Thymus (tissue), 11 donors: ENCODE data around the gene TMEM132D. TPM values are rescaled to one million over a fixed set of nuclear protein-coding genes. Genes with fewer than 3 reads are reported as not detected.

ENCODE experiments used
- DNase-seq, 9 donors: peaks; one replicate each; pipeline ENCODE4 v3.0.0-alpha.2; 2013; ENCODE audit warnings: low spot score in 9 of 9, low read depth in 6 of 9, missing footprints in 1 of 9
- H3K27ac ChIP-seq, 2 donors: one replicate each; pipeline ENCODE4 v1.5.1; 2013; ENCODE audit warnings: control low read depth in 1 of 2, low read depth in 1 of 2, low read length in 1 of 2, mild to moderate bottlenecking in 1 of 2, moderate library complexity in 1 of 2
- H3K27me3 ChIP-seq, 2 donors: one replicate each; pipeline ENCODE4 v1.5.1; 2013; ENCODE audit warnings: low read length in 1 of 2; ENCODE audit not compliant: control insufficient read depth in 2 of 2, insufficient read depth in 1 of 2
- H3K36me3 ChIP-seq, 2 donors: one replicate each; pipeline ENCODE4 v1.5.1; 2013; ENCODE audit warnings: low read length in 1 of 2, mild to moderate bottlenecking in 1 of 2, moderate library complexity in 1 of 2; ENCODE audit not compliant: control insufficient read depth in 2 of 2, insufficient read depth in 2 of 2
- H3K4me1 ChIP-seq, 2 donors: one replicate each; pipeline ENCODE4 v1.5.1; 2013; ENCODE audit warnings: low read length in 2 of 2; ENCODE audit not compliant: control insufficient read depth in 2 of 2, insufficient read depth in 2 of 2
- H3K4me3 ChIP-seq, 2 donors: one replicate each; pipeline ENCODE4 v1.5.1; 2013; ENCODE audit warnings: low read length in 2 of 2, control low read depth in 1 of 2, mild to moderate bottlenecking in 1 of 2
- H3K9me3 ChIP-seq, 2 donors: one replicate each; pipeline ENCODE4 v1.5.1; 2013; ENCODE audit warnings: low read length in 1 of 2, mild to moderate bottlenecking in 1 of 2; ENCODE audit not compliant: control insufficient read depth in 2 of 2, insufficient read depth in 1 of 2
- WGBS: extraction: QIAGEN DNeasy Blood & Tissue Kit; methylation state at CpG from one replicate; pipeline ENCODE4 v1.1.7; 2013; 5-methylcytosine and 5-hydroxymethylcytosine counted together
- polyA plus RNA-seq: library from polyadenylated mRNA; stranded (reverse); fragments of 200-250 nt; gene quantifications from one replicate; pipeline ENCODE4 v1.2.3, GENCODE V29; 2013
- total RNA-seq: library from RNA; stranded (reverse); fragments of 120-200 nt; gene quantifications from one replicate; pipeline ENCODE4 v1.2.4, GENCODE V29; 2013
- donor health status: healthy.

TMEM132D gene
- total and polyA plus RNA-seq, 2 donors: 0.02 TPM; not detected in 1

GRCh38 chr12:129257524-129257923 lies 646.3 kb downstream of the TMEM132D start:
- no peak overlapping the region for H3K27ac ChIP-seq
- 78% methylated on average over 3 of the region's 3 CpGs for WGBS
- no peak overlapping the region for H3K4me3 ChIP-seq
- no peaks in the 10 kb centered on the region for H3K4me1 ChIP-seq
- H3K9me3 ChIP-seq: no peaks in the 10 kb centered on the region
- no peak for DNase-seq
- H3K36me3 ChIP-seq: no peaks in the 10 kb centered on the region
- no peaks in the 10 kb centered on the region for H3K27me3 ChIP-seq

DNA sequence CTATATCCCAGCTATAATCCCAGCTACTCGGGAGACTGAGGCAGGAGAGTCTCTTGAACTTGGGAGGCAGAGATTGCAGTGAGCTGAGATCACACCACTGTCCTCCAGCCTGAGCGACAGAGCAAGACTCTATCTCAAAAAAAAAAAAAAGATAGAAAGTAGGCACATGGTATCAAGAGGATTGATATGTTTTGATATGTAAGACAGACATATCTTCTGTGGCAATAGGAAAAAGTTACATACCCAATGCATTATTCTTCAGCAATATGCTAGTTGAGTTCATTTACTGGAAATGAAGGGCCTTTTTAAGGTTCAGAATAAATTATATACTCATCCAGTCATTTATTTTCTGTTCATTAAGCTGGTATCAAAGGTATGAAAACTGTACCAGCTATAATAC lies 657.2 kb downstream of the TMEM132D start:
- H3K4me1 ChIP-seq: no peaks in the 10 kb centered on the region
- DNase-seq: no peak
- peaks cover 0 to 7% of the 10 kb centered on the region in 2 donors for H3K9me3 ChIP-seq
- WGBS: 93% methylated on average over 2 of the region's 2 CpGs
- no peak overlapping the region for H3K4me3 ChIP-seq
- no peak overlapping the region for H3K27ac ChIP-seq
- H3K27me3 ChIP-seq: no peaks in the 10 kb centered on the region
- no peaks in the 10 kb centered on the region for H3K36me3 ChIP-seq

DNA sequence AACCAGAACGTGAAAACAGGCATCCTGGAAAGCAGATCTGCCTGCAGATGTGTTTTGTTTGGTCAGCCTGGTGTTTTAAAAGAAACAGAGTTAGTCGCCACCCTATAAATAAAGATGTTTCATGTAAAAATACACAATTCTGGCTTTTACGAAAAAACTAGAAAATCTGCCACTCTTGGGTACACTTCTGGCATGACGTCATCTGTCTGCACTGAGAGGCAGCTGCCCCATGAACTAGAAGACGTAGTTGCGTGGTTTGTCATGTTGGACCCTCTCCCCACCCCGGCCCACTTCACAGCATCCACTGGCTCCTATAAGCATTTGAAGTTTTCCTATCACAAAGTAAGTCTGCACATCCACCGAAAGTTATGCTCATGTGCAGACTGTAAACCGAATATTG lies 658.1 kb downstream of the TMEM132D start:
- no peak for DNase-seq
- Histone ChIP-seq H3K27me3 (no peaks in the 10 kb centered on the region), H3K9me3 (peaks cover 0 to 7% of the 10 kb centered on the region in 2 donors), H3K27ac (no peak overlapping the region), H3K4me1 (no peaks in the 10 kb centered on the region), H3K4me3 (no peak overlapping the region), H3K36me3 (no peaks in the 10 kb centered on the region)
- 91% methylated on average over 9 of the region's 9 CpGs for WGBS

DNA sequence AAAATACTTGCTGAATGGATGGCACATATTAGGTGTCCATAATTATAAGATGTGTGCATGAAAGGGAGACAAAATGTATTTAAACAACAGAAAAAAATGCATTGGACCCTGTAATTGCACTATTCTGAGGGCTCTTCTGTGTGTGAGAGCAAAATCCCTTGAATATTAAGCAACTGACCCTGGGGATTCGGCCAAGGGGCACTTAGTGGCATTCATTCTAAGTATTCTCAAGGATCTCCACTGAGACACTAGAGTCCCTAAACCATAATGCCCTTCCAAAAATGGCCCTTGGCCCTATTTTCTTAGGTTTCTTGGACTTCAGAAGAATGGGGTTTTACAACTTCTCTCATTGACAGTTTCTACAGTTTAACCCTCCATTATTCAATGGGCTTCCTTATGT lies 662.0 kb downstream of the TMEM132D start:
- no peaks in the 10 kb centered on the region for H3K4me1 ChIP-seq
- H3K27ac ChIP-seq: no peak overlapping the region
- no peaks in the 10 kb centered on the region for H3K36me3 ChIP-seq
- H3K27me3 ChIP-seq: no peaks in the 10 kb centered on the region
- peaks cover 0 to 7% of the 10 kb centered on the region in 2 donors for H3K9me3 ChIP-seq
- 83% methylated on average over 1 of the region's 1 CpG for WGBS
- no peak overlapping the region for H3K4me3 ChIP-seq
- no peak for DNase-seq

DNA sequence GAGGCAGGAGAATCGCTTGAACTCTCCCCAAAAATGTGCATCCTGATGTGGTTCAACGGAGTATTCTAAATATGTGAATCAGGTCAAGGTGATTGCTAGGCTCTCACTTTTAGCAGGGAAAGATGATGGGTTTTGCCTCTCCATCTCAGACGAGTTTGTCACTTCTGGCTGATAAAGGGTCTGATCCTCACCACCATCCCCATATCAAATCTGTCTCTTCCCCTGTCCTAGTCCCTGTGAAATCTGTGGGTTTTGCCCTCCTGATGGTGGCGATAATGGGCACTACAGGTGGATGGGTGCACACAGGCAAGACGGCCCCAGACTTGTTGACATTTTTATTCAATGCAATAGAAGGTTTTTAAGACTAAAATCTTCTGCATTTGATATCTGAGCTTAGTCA lies 665.9 kb downstream of the TMEM132D start:
- Histone ChIP-seq H3K27me3 (no peaks in the 10 kb centered on the region), H3K27ac (no peak overlapping the region), H3K4me3 (no peak overlapping the region), H3K36me3 (no peaks in the 10 kb centered on the region), H3K4me1 (no peaks in the 10 kb centered on the region), H3K9me3 (no peaks in the 10 kb centered on the region)
- WGBS: 86% methylated on average over 5 of the region's 5 CpGs
- DNase-seq: no peak

DNA sequence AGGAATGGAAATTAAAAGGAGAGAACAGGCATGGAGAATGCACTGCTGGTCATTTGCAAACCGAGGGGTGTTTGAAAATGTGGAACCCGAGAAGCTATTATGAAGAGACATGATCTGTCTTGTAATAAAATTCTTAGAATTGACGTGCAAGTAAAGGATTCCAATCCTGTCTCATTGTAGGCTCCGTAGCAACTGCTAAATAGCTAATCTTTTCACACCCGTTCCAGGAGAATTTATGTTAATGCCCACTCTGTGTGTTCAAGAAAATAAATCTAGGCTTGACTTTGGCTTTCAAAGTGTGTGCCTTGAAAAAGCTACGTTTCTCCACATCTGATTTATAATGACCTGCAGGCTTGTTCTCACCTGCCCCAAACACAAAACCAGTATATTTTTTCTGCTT lies 669.6 kb downstream of the TMEM132D start:
- no peaks in the 10 kb centered on the region for H3K4me1 ChIP-seq
- WGBS: 64% methylated on average over 6 of the region's 6 CpGs
- H3K36me3 ChIP-seq: no peaks in the 10 kb centered on the region
- no peak overlapping the region for H3K27ac ChIP-seq
- no peaks in the 10 kb centered on the region for H3K9me3 ChIP-seq
- H3K4me3 ChIP-seq: no peak overlapping the region
- DNase-seq: no peak
- no peaks in the 10 kb centered on the region for H3K27me3 ChIP-seq

- 90% methylated on average over 3 of the region's 3 CpGs for WGBS
- no peak for DNase-seq
Observed at GRCh38 chr12:129231491-129231890, 672.3 kb downstream of the TMEM132D start.

DNA sequence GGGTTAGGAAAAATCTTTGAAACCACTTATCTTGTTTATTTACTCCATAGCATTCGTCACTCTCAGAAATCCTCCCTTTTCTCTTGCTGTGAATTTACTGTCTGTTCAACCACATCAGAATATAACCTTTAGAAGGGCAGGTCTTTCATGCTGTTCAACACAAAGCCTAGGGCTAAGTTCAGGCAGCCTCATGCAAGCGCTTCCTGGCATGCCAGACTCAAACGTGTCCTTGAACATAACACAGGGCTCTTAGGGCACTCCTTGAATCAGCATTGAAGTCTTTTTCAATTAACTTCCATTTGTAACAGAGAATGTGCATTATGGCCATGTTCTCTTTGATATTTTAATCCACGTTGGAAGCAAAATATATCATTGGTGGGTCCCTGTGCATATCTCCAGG lies 672.8 kb downstream of the TMEM132D start:
- WGBS: 91% methylated on average over 4 of the region's 4 CpGs
- no peaks in the 10 kb centered on the region for H3K36me3 ChIP-seq

More at GRCh38 chr12:129231491-129231890, 672.3 kb downstream of the TMEM132D start:
- H3K27ac ChIP-seq: no peak overlapping the region
- H3K4me3 ChIP-seq: no peak overlapping the region
- H3K4me1 ChIP-seq: no peaks in the 10 kb centered on the region
- H3K36me3 ChIP-seq: no peaks in the 10 kb centered on the region
- H3K9me3 ChIP-seq: no peaks in the 10 kb centered on the region
- no peaks in the 10 kb centered on the region for H3K27me3 ChIP-seq

DNA sequence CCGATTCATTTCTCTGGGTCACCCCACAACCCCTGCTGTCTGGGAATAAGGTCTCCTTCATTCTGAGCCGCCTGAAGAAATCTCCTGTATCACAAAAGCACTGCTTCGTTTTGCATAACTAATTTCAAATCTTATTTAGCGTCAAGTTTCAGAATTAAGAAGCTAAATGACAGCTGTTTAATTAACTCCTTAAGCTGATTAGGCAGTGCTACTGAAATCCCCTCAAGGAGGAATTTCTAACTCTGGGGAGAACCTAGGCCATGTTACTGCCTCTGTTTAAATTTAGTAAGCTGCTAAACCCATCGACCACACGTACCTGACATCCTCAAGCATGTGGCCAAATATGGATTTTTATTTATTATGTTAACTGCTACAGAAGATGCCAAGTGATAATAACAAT lies 677.0 kb downstream of the TMEM132D start:
- Histone ChIP-seq H3K27me3 (no peaks in the 10 kb centered on the region), H3K9me3 (no peaks in the 10 kb centered on the region), H3K4me1 (no peaks in the 10 kb centered on the region), H3K27ac (no peak overlapping the region), H3K36me3 (no peaks in the 10 kb centered on the region), H3K4me3 (no peak overlapping the region)
- WGBS: 86% methylated on average over 6 of the region's 6 CpGs
- no peak for DNase-seq

More for the DNA sequence above, 672.8 kb downstream of the TMEM132D start:
- Histone ChIP-seq H3K9me3 (no peaks in the 10 kb centered on the region), H3K27ac (no peak overlapping the region), H3K4me3 (no peak overlapping the region), H3K27me3 (no peaks in the 10 kb centered on the region), H3K4me1 (no peaks in the 10 kb centered on the region)
- DNase-seq: no peak

DNA sequence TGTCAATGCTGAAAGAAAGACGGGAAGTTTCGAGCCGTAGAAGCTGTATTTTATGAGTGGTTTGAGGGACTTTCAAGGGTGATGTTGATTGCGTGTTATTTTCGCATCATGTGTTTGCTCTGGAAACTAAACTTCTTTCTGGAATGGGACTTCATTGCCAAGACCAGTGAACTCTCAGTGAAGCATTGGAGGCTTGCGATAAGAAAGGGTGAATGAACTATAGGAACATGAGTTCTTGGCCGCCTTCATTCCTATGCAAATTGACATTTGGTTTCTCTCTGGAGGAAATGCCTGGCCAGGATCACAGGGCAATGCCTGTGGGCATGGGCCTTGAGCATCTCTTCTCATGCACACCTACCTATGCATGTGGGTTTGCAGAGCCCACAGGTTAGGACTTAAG lies 677.8 kb downstream of the TMEM132D start:
- H3K9me3 ChIP-seq: no peaks in the 10 kb centered on the region
- WGBS: 69% methylated on average over 7 of the region's 7 CpGs
- H3K36me3 ChIP-seq: no peaks in the 10 kb centered on the region
- no peak overlapping the region for H3K4me3 ChIP-seq
- no peak for DNase-seq
- no peaks in the 10 kb centered on the region for H3K4me1 ChIP-seq
- no peaks in the 10 kb centered on the region for H3K27me3 ChIP-seq
- no peak overlapping the region for H3K27ac ChIP-seq
